ENCODE results near the gene BGLAP. TPM values are rescaled to one million over a fixed set of nuclear protein-coding genes. Genes with fewer than 3 reads are reported as not detected.
A peak's percentile ranks its signal among the peaks of the same experiment; 100 is the strongest.

BGLAP gene
- total RNA-seq, 2 experiments from 2014 or later = 1.3 to 3.0 TPM

GRCh38 chr1:156263288-156263655, 21.3 kb downstream of the BGLAP start:
- no peak overlapping the region for H3K4me3 Mint-ChIP-seq
- no peaks in the 10 kb centered on the region for H3K27me3 Mint-ChIP-seq
- POLR2A ChIA-PET = no interaction called here
- H3K36me3 Mint-ChIP-seq (ENCODE audit: low read depth) = peaks cover 69% of the 10 kb centered on the region
- no peaks in the 10 kb centered on the region for H3K4me1 Mint-ChIP-seq
- CTCF ChIA-PET = interaction anchor here (0.5 to 1.2 kb wide), 3 partner anchors 10 to 38 kb away, joined by 3 to 4 read pairs (median 3); no protein-coding TSS in a partner anchor
- no peak overlapping the region for H3K27ac Mint-ChIP-seq
- no peak for DNase-seq
- H3K9me3 Mint-ChIP-seq = no peaks in the 10 kb centered on the region

- no peaks in the 10 kb centered on the region for H3K27me3 Mint-ChIP-seq
- ChIA-PET POLR2A (no interaction called here), CTCF (no interaction called here)
- H3K36me3 Mint-ChIP-seq (ENCODE audit: low read depth) = peaks cover 59% of the 10 kb centered on the region
- H3K27ac Mint-ChIP-seq = no peak overlapping the region
- no peaks in the 10 kb centered on the region for H3K4me1 Mint-ChIP-seq
- H3K9me3 Mint-ChIP-seq = no peaks in the 10 kb centered on the region
- DNase-seq = no peak
- H3K4me3 Mint-ChIP-seq = no peak overlapping the region
These were observed 24.1 kb downstream of the BGLAP start for GRCh38 chr1:156266051-156266450.

DNA sequence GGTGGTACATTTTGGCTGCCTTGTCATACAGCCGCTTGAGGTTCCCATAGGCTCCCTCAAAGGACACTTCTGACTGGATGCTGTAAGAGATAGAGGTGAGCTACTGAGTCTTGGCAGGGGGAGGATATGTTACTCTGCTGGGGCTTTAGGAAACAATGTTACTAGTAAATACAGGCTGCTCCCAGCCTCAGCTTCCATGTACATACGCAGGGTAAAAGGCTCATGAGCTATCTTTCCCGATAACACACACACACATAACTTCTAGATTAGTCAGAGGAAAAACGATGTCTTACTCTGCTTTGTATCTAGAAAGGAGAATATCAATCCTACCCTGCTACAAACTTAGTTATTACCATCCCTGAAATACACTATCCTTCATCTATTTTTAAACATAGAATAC, 26.4 kb downstream of the BGLAP start:
- Mint-ChIP-seq H3K27ac (peak overlapping the region; percentile 31), H3K4me3 (no peak overlapping the region), H3K27me3 (no peaks in the 10 kb centered on the region), H3K9me3 (no peaks in the 10 kb centered on the region), H3K4me1 (no peaks in the 10 kb centered on the region), H3K36me3 (ENCODE audit: low read depth) (peaks cover 63% of the 10 kb centered on the region)
- ChIA-PET POLR2A (no interaction called here), CTCF (interaction anchor here (0.7 kb wide), 1 partner anchor 181 kb away, joined by 3 read pairs; no protein-coding TSS in a partner anchor)
- no peak for DNase-seq

DNA sequence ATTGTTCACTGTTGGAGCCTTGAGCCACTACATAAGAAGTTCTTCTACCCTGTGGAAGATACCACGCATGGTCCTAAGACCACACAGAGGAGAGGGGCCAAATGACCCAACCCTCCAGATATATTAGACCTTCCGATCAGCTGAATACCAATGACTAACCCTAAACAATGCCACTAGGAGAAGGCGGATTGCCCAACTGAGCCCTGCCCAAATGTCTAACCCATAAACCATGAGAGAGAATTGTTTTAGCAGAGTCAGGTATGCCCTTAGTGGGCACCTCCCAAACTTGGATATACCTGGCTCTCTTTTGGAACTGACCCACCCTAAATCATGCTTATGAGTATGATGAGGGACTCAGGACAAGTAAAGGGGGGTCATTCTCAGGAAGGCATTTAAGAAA, 28.3 kb downstream of the BGLAP start:
- POLR2A ChIA-PET = no interaction called here

GRCh38 chr1:156276532-156276931, 34.5 kb downstream of the BGLAP start:
- Mint-ChIP-seq H3K4me3 (no peak overlapping the region), H3K36me3 (ENCODE audit: low read depth) (peaks cover 62% of the 10 kb centered on the region), H3K9me3 (no peaks in the 10 kb centered on the region), H3K27me3 (no peaks in the 10 kb centered on the region), H3K4me1 (peaks cover 16% of the 10 kb centered on the region), H3K27ac (no peak overlapping the region)
- DNase-seq = no peak
- ChIA-PET POLR2A (no interaction called here), CTCF (interaction anchor here (1.2 to 1.3 kb wide), 2 partner anchors 46 to 63 kb away, joined by 3 to 4 read pairs; partner anchors contain the start of gene PMF1)

More for the DNA sequence above, 28.3 kb downstream of the BGLAP start:
- no peak overlapping the region for H3K4me3 Mint-ChIP-seq
- H3K4me1 Mint-ChIP-seq = no peaks in the 10 kb centered on the region
- no peak overlapping the region for H3K27ac Mint-ChIP-seq
- peaks cover 64% of the 10 kb centered on the region for H3K36me3 Mint-ChIP-seq (ENCODE audit: low read depth)
- no peak for DNase-seq
- CTCF ChIA-PET = interaction anchor here (0.6 to 4.2 kb wide), 5 partner anchors 8 to 100 kb away, joined by 3 to 21 read pairs (median 4); partner anchors contain the start of genes SMG5 and TMEM79
- H3K27me3 Mint-ChIP-seq = no peaks in the 10 kb centered on the region
- no peaks in the 10 kb centered on the region for H3K9me3 Mint-ChIP-seq

DNA sequence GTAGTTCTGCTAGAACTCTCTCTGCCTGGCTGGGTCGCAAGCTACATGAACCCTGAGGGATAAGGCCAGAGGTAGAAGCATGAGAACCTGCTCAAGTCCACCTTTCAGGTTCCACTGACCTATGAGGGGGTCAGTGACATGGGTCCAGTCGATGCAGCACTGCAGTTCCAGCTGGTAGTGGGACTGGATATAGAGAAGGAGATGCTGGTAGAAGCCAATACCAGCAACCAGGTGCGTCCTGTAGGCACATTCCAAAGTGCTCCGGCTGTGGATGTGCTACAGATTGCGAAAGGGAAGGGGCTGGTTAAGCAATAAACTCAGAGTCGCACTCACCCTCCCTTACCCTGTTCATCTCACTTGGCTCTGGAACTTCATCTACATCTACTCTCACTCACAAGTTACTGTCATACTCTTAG, 35.0 kb downstream of the BGLAP start:
- Mint-ChIP-seq H3K9me3 (no peaks in the 10 kb centered on the region), H3K4me1 (peaks cover 18% of the 10 kb centered on the region), H3K27me3 (no peaks in the 10 kb centered on the region), H3K4me3 (no peak overlapping the region), H3K27ac (no peak overlapping the region), H3K36me3 (ENCODE audit: low read depth) (peaks cover 58% of the 10 kb centered on the region)
- ChIA-PET POLR2A (interaction anchor here (0.6 kb wide), 1 partner anchor 36 kb away, joined by 3 read pairs; no protein-coding TSS in a partner anchor), CTCF (interaction anchor here (0.7 to 1.3 kb wide), 3 partner anchors 45 to 593 kb away, joined by 3 read pairs; no protein-coding TSS in a partner anchor)
- DNase-seq = no peak

GRCh38 chr1:156279837-156280236, 37.9 kb downstream of the BGLAP start:
- ChIA-PET CTCF (interaction anchor here (0.6 to 5.3 kb wide), 10 partner anchors 8 to 214 kb away, joined by 3 to 21 read pairs (median 3); no protein-coding TSS in a partner anchor), POLR2A (no interaction called here)
- no peak overlapping the region for H3K4me3 Mint-ChIP-seq
- H3K36me3 Mint-ChIP-seq (ENCODE audit: low read depth) = peaks cover 39% of the 10 kb centered on the region
- no peaks in the 10 kb centered on the region for H3K9me3 Mint-ChIP-seq
- H3K4me1 Mint-ChIP-seq = peaks cover 38% of the 10 kb centered on the region
- DNase-seq = no peak
- H3K27me3 Mint-ChIP-seq = no peaks in the 10 kb centered on the region
- no peak overlapping the region for H3K27ac Mint-ChIP-seq

DNA sequence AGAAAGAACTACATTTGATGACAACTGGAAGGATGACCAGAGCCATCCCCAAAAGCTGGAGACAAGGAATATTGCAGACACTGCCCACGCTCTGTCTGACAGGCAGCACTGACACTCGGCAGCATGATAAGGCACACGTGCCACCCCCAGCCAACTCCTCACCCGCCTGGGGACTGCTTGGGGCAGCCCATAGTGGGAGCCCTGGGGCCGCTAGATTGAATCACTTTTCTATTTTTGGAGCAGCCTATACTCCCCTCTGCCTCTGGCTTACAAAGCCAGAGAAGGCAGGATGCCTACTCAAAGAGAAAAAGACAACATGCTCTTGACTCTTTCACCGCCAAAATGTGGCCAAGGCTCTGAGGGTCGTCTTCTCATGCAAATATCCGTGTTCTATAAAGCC, 39.3 kb downstream of the BGLAP start:
- peaks cover 38% of the 10 kb centered on the region for H3K4me1 Mint-ChIP-seq
- peak; percentile 49 for DNase-seq
- POLR2A ChIA-PET = interaction anchor here (0.6 to 0.7 kb wide), 3 partner anchors 176 to 719 kb away, joined by 3 read pairs; partner anchors contain the start of gene ASH1L
- CTCF ChIA-PET = interaction anchor here (1.0 to 5.3 kb wide), 6 partner anchors 10 to 56 kb away, joined by 3 to 21 read pairs (median 4); partner anchors contain the start of gene GLMP
- no peaks in the 10 kb centered on the region for H3K27me3 Mint-ChIP-seq
- H3K9me3 Mint-ChIP-seq = no peaks in the 10 kb centered on the region
- H3K4me3 Mint-ChIP-seq = peak overlapping the region; percentile 97
- peak overlapping the region; percentile 94 for H3K27ac Mint-ChIP-seq
- H3K36me3 Mint-ChIP-seq (ENCODE audit: low read depth) = peaks cover 32% of the 10 kb centered on the region

- ChIA-PET CTCF (interaction anchor here (0.6 to 5.3 kb wide), 10 partner anchors 10 to 1717 kb away, joined by 3 to 21 read pairs (median 4); partner anchors contain the start of gene GLMP), POLR2A (interaction anchor here (0.6 to 0.7 kb wide), 4 partner anchors 175 to 719 kb away, joined by 3 to 7 read pairs (median 3); partner anchors contain the start of gene ASH1L)
- peak; percentile 16 for DNase-seq
- peak overlapping the region; percentile 94 for H3K27ac Mint-ChIP-seq
- peak overlapping the region; percentile 97 for H3K4me3 Mint-ChIP-seq
- no peaks in the 10 kb centered on the region for H3K9me3 Mint-ChIP-seq
- peaks cover 28% of the 10 kb centered on the region for H3K36me3 Mint-ChIP-seq (ENCODE audit: low read depth)
- no peaks in the 10 kb centered on the region for H3K27me3 Mint-ChIP-seq
- H3K4me1 Mint-ChIP-seq = peaks cover 38% of the 10 kb centered on the region
These were observed 39.9 kb downstream of the BGLAP start for GRCh38 chr1:156281693-156282478.

- POLR2A ChIA-PET = interaction anchor here (0.6 kb wide), 1 partner anchor 238 kb away, joined by 7 read pairs; no protein-coding TSS in a partner anchor
- peak within 1 kb of the TSS; percentile 94 for H3K27ac Mint-ChIP-seq
- H3K27me3 Mint-ChIP-seq = no peaks in the 10 kb centered on the region
- peak within 1 kb of the TSS; percentile 97 for H3K4me3 Mint-ChIP-seq
- CTCF ChIA-PET = interaction anchor here (0.6 to 5.3 kb wide), 13 partner anchors 9 to 216 kb away, joined by 3 to 21 read pairs (median 3); partner anchors contain the start of gene VHLL
- H3K36me3 Mint-ChIP-seq (ENCODE audit: low read depth) = peaks cover 20% of the 10 kb centered on the region
- no peaks in the 10 kb centered on the region for H3K9me3 Mint-ChIP-seq
- DNase-seq = peak; percentile 98
- H3K4me1 Mint-ChIP-seq = peaks cover 38% of the 10 kb centered on the region
These were observed 40.7 kb downstream of the BGLAP start, which contains the start of gene SMG5 for GRCh38 chr1:156282479-156283222. Gene SMG5, minus strand, starts transcription at chr1:156282825. Its CDS starts 145 bp downstream, at chr1:156282680.

GRCh38 chr1:156283521-156283920, 41.5 kb downstream of the BGLAP start:
- no peak for DNase-seq
- Mint-ChIP-seq H3K36me3 (ENCODE audit: low read depth) (peaks cover 13% of the 10 kb centered on the region), H3K9me3 (no peaks in the 10 kb centered on the region), H3K4me3 (peak overlapping the region; percentile 97), H3K4me1 (peaks cover 38% of the 10 kb centered on the region), H3K27me3 (no peaks in the 10 kb centered on the region), H3K27ac (peak overlapping the region; percentile 94)
- ChIA-PET CTCF (interaction anchor here (0.8 to 5.3 kb wide), 10 partner anchors 8 to 154 kb away, joined by 3 to 21 read pairs (median 4); partner anchors contain the start of gene VHLL), POLR2A (interaction anchor here (0.6 kb wide), 1 partner anchor 307 kb away, joined by 4 read pairs; no protein-coding TSS in a partner anchor)

- peak within 1 kb of the TSS; percentile 94 for H3K27ac Mint-ChIP-seq
- POLR2A ChIA-PET = interaction anchor here (0.6 kb wide), 1 partner anchor 308 kb away, joined by 4 read pairs; no protein-coding TSS in a partner anchor
These were observed 42.1 kb downstream of the BGLAP start, which contains the start of gene TMEM79 for GRCh38 chr1:156284112-156284511. Gene TMEM79, plus strand, starts transcription at chr1:156284325. Its CDS starts 902 bp downstream, at chr1:156285227.

More at GRCh38 chr1:156284112-156284511, 42.1 kb downstream of the BGLAP start, which contains the start of gene TMEM79:
- no peak for DNase-seq
- Mint-ChIP-seq H3K4me3 (peak within 1 kb of the TSS; percentile 97), H3K9me3 (no peaks in the 10 kb centered on the region), H3K36me3 (ENCODE audit: low read depth) (peaks cover 15% of the 10 kb centered on the region), H3K27me3 (no peaks in the 10 kb centered on the region), H3K4me1 (peaks cover 38% of the 10 kb centered on the region)
- CTCF ChIA-PET = interaction anchor here (0.6 to 5.3 kb wide), 8 partner anchors 8 to 167 kb away, joined by 3 to 21 read pairs (median 5); partner anchors contain the start of gene VHLL

All from activated CD4-positive, alpha-beta T cell treated with anti-CD3 and anti-CD28 coated beads, Interleukin-2, amount 10 ng/mL, durations not matched to agents 7 days and 5 days (primary cell).